GM21619 (cell line): Measurements from ENCODE around the gene HDAC4.

ENCODE experiments used
- ATAC-seq: cut with Tn5 transposase; IDR thresholded peaks from one replicate; pipeline ENCODE4 v1.9.1; 2021; ENCODE audit not compliant: unreplicated experiment

The HDAC4 gene

GRCh38 chr2:239116456-239117246 lies 284.2 kb downstream of the HDAC4 start:
- ATAC-seq, result no peak

- no peak for ATAC-seq
Observed at GRCh38 chr2:239115616-239116015, 285.2 kb downstream of the HDAC4 start.

DNA sequence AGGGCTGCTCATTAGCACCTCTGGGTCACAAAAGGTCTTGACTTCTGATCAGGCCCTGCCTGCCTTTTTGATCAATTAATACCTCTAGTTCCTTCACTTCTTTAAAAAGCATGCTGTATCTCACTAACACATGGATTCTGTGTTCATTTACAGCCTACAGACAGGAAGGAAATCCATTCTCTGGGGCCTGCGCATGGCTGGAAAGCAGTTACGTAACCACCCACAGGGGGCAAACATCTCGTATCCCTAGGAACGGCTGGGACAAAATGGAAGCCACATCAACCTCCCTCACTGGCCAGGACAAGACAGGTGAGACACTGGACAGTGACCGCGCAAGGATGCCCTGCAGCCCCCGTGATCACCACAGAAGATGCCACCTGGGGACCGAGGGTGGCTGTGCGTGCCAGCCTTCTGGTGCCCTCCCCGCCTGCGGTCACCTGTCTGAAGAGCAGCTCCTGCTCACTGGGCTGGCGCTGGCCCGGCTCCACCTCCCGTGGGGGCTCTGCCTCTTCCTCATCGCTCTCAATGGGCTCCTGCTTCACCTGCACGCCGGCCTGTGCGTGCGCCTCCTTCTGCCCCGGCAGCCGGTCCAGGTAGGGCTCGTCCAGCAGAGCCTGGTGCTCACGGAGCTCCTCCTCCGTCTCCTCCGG lies 286.1 kb downstream of the HDAC4 start:
- ATAC-seq, result no peak

DNA sequence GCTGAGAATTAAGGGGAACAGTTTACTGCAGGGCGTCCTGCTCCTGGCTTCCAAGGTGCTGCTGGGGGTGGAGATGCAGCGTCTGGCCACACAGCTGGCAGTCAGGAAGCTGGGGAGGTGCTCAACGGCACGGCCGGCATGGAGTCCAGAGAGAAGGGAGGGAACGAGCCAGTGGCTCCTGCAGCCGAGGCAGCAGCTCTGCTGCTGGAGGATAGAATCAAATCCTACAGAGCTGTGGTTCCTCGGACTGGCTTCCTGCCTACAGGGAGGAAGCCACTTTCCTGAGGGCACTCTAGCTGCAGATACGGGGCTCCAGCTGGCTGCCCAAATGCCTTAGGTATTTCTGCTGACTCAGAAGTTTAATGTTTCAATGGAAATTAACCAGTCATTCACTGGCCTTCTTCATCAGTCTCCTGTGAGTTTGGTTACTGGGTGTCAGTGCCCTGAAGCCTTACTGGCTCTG lies 286.7 kb downstream of the HDAC4 start:
- no peak for ATAC-seq

- ATAC-seq, result no peak
Observed at GRCh38 chr2:239113615-239114014, 287.2 kb downstream of the HDAC4 start.

DNA sequence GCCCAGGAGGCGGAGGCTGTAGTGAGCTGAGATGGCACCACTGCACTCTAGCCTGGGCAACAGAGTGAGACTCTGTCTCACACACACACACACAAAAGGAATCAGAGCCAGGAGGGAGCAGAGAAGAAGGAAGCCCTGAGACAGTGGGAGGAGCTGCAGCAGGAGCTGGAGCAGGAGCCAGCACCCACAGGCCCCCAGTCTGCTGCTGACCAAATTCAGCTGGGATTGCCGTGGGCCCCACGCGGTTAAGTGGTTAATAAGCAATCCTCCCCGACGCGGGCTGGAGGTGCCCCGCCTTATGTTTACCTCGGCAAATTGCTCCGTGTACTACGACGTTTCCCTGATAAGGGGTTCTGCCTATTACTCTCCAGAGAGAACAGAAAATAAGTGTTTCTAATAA lies 287.6 kb downstream of the HDAC4 start:
- ATAC-seq, result no peak

DNA sequence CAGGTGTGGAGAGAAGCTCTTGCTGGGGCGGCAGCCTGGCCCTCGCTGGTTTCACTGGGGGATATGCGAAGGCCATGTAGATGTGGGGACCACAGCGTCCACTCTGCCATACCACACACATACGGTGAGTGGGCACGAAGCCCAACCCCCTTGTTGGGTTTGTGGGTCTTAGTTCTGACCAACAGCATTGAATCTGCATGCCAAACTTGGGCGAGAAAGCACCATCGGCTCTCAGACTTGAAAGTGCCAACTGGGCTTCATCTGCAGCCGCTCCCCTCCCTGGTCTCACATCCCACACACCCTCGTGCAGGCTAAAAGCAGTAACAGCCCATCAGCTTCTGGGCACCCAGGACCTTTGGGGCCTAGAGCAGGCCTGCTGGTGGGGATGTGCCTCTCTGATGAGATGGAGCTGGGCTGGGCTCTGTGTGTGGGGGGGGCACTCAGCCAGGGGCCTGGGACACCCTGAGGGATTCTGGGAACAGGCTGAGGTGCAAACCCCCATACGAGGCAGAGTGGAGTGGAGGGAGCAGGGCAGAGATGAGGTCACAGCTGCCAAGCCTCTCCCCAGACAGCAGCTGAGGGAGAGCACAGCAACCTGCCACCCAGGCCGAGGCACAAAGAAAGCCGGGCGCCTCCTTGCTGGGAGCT lies 288.6 kb downstream of the HDAC4 start:
- no peak for ATAC-seq

DNA sequence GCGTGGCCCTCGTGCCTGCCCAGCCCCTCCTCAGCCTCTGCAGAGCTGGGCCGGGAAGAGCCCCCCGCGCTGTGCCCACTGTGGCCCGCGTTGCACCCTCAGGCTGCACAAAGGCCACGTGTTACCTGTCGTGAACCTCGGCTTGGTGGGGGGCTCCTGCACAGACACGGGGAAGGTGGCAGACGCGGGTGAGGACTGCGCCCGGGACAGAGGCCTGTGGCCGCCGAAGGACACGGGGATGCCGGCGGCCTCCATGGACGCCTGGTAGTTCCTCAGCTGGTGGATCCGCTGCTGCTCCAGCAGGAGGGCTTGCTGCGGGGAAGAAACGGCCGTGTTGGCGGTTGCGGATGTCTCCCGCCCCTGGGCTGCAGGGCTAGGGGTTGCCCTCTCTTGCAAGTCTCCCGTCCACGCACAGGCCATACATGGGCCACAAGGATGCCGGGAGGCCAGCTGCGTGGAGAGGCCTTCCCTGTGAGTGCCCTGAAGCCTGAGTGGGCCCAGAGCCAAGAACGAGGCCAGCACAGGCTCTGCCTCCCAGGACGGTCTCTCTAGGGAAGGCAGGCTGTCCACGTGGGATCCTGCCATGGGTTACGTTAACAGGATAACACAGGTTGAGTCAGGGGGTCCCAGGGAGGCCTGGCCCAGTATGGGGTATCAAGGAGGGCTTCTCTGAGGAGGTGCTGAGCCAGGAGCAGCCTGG lies 289.3 kb downstream of the HDAC4 start:
- no peak for ATAC-seq

- no peak for ATAC-seq
Observed at GRCh38 chr2:239110595-239111048, 290.2 kb downstream of the HDAC4 start.

GRCh38 chr2:239109928-239110545 lies 290.8 kb downstream of the HDAC4 start:
- no peak for ATAC-seq

DNA sequence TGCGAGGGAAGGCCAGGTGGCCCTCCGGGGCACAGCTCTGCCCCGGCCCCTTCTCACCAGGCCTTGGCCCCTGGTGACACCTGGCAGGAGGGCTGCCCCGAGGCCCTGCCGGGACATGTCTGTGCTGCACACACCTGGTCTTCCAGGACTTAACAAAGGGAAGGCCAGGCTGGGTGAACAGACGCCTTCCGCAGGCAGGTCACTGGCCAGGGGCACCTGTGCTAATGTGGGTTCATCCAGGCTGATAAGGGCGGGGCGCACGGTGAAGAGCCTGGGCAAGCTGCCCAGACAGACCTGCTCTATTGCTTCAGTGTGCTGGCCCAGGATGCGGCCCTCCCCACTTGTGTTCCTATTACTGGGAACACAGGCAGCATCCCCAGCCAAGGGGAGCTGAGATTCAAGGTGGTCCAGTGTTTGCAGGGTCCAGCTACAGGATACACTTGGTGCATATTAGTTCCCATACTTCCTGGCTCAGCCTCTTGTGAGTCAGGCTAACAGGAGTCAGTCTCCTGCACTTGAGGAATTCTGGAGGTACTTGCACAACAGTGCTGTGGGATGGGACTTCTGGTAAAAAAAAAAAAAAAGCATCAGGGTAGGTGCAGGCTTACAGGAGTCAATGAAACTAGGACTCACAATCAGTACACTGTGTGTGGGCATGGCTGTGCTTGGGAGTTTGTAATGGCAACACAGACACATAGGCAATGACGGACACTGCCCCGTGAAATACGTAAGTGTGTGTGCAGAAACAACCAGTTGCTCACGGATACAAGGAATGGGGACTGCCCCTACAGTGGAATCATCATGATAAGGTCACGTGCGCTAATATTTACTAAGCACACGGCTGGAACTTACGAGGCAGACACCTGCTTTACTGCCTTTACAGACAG lies 291.5 kb downstream of the HDAC4 start:
- no peak for ATAC-seq

DNA sequence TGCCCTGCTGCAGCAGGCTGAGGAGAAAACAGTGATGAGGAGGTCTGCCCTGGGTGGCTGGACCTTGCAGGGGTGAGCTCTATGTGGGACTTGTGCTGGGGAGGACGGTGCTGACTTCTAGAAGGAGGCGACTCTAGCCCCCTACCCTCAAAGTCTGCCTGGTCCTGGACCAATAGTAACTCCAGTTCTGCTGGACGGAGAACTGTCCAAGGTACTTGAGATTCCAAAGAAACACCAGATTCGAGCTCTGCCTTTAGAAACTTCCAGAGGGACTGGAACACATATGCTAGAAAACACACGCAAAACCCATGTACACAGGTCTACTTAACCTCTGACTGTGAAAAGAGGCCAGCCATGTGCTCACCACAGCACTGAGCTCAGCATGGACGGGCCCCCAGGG lies 292.4 kb downstream of the HDAC4 start:
- no peak for ATAC-seq

- no peak for ATAC-seq
Observed at GRCh38 chr2:239107936-239108335, 292.9 kb downstream of the HDAC4 start.

- no peak for ATAC-seq
Observed at GRCh38 chr2:239106966-239107365, 293.9 kb downstream of the HDAC4 start.

DNA sequence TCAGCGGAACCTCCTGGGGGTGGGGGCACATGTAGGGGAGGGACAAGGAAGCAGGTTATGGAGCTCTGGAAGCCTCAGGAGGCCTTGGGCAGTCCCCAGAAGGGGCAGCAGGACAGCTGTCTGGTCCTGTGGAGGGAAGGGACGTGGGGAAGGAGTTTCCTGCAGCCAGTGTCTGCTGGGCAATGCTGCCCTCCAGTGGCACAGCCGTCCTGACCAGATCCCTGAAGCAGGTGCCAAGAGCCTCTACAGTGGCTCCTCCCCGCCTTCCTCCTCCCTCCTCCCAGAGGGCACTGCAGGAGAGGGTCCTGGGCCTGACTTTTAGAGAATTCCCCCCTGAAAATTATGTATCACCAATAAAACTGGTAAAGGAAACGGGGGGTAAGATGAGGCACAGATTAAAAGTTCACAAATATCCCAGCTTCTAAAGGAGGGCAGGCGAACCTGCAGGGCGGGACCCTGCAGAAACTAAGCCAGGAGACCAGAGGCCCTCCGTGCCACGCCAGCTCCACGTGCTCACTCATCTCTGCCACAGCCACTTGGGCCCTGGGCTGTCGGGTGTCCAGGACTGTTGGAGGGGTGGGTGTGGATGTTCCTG lies 294.4 kb downstream of the HDAC4 start:
- no peak for ATAC-seq

GRCh38 chr2:239105234-239105633 lies 295.6 kb downstream of the HDAC4 start:
- ATAC-seq, result no peak

- no peak for ATAC-seq
Observed at GRCh38 chr2:239104800-239105199, 296.0 kb downstream of the HDAC4 start.

DNA sequence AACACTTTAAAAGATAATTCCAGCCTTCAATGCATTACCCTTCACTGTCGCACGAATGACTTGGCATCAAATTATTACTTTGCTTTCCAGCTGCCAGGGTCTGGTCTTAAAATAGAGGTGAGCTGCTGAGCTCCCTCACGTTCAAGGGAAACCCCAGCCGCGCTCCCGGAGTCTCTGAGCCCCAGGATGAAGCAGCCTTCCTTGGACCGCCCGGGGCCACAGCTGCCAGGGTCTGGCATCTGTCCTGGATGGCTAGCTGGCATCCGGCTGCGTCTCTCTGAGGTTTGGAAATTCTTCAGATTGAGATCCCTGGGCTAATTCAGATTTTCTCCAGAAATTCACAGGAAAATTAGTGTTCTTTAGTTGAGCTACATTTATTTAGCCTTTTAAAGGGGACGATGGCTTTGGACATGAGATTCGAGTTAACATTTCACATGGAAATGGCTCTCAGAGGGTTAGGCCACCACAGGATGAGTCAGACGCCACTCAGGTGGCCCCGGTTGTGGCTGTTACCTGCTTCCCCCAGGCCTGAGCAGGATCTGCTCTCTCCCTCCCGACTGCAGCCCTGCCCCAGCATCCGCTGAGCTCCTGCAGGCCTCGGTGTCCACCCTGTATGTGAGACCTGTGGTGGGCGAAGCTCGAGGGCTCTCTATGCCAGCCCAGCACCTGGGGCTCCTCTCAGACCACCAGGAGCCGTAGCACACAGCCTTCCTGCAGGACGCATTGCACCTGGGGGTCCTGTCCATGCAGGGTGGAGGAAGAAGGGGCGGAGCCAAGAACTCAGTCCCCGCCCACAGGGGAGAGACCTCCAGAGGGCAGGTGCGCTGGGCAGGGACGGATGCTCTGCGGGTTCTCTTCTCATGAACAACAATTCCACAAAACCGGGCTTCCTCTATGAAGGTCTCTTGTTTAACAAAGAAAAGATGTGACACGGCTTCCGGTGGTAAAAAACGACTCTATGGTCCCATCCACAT lies 297.4 kb downstream of the HDAC4 start:
- ATAC-seq, result no peak
